ENCODE results near the gene TRAK1.
"Not testable (repeated sequence)": the region's sequence is repeated elsewhere in the genome, so short reads cannot be mapped to it uniquely, and the experiment has no call there.

Gene TRAK1

DNA sequence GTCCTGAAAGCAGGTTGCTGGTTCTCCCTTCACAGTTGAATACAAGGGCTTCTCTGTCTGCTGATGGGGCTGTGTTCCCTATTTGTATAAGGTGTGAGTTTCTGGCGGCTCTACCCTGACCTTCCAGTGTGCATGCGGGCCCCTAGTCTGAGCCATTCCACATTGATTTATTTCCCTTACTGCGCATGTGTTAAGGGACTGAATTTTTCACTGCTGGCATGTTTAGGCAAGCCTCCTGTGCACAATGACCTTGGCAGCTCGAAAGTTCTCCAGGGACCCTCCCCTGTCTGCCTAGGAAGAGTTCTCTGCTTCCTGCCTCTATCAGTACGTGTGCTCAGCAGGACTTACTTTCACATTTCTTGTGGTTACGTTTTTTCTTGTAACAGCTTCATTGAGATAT lies 11.4 kb downstream of the TRAK1 start:
- Histone ChIP-seq H3K27me3 (ENCODE audit: control insufficient read depth, insufficient read depth, low read length) (no peaks in the 10 kb centered on the region), H3K36me3 (ENCODE audit: insufficient read depth, low read length) (no peaks in the 10 kb centered on the region), H3K4me3 (ENCODE audit: low read length) (no peak overlapping the region), H3K9me3 (replicated peaks; ENCODE audit: low read length) (no peaks in the 10 kb centered on the region), H3K4me2 (ENCODE audit: low read length) (no peak overlapping the region), H3K4me1 (ENCODE audit: control insufficient read depth, insufficient read depth, low read length) (peaks cover 30% of the 10 kb centered on the region), H3K9ac (ENCODE audit: low read depth, low read length) (no peak overlapping the region)

DNA sequence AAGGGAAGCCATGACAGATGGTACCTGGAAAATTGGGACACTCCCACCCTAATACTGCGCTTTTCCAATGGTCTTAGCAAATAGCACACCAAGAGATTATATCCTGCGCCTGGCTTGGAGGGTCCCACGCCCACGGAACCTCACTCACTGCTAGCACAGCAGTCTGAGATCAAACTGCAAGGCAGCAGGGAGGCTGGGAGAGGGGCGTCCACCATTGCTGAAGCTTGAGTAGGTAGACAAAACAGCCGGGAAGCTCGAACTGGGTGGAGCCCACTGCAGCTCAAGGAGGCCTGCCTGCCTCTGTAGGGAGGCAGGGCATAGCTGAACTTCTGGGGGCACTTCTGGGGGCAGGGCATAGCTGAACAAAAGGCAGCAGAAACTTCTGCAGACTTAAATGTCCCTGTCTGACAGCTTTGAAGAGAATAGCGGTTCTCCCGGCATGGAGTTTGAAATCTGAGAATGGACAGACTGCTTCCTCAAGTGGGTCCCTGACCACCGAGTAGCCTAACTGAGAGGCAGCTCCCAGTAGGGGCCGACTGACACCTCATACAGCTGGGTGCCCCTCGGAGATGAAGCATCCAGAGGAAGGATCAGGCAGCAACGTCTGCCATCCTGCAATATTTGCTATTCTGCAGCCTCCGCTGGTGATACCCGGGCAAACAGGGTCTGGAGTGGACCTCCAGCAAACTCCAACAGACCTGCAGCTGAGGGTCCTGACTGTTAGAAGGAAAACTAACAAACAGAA lies 12.9 kb downstream of the TRAK1 start:
- H3K27me3 ChIP-seq (ENCODE audit: control insufficient read depth, insufficient read depth, low read length); H3K4me2 ChIP-seq (ENCODE audit: low read length); H3K36me3 ChIP-seq (ENCODE audit: insufficient read depth, low read length); H3K4me3 ChIP-seq (ENCODE audit: low read length); H3K9ac ChIP-seq (ENCODE audit: low read depth, low read length); H3K9me3 ChIP-seq (replicated peaks; ENCODE audit: low read length): not testable (repeated sequence)
- H3K4me1 ChIP-seq (ENCODE audit: control insufficient read depth, insufficient read depth, low read length) = peaks cover 17% of the 10 kb centered on the region

DNA sequence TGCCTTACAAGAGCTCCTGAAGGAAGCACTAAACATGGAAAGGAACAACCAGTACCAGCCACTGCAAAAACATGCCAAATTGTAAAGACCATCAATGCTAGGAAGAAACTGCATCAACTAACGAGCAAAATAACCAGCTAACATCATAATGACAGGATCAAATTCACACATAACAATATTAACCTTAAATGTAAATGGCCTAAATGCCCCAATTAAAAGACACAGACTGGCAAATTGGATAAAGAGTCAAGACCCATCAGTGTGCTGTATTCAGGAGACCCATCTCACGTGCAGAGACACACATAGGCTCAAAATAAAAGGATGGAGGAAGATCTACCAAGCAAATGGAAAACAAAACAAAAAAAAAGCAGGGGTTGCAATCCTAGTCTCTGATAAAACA lies 14.8 kb downstream of the TRAK1 start:
- H3K4me1 ChIP-seq (ENCODE audit: control insufficient read depth, insufficient read depth, low read length); H3K9me3 ChIP-seq (replicated peaks; ENCODE audit: low read length); H3K9ac ChIP-seq (ENCODE audit: low read depth, low read length); H3K27me3 ChIP-seq (ENCODE audit: control insufficient read depth, insufficient read depth, low read length); H3K4me2 ChIP-seq (ENCODE audit: low read length); H3K4me3 ChIP-seq (ENCODE audit: low read length); H3K36me3 ChIP-seq (ENCODE audit: insufficient read depth, low read length): not testable (repeated sequence)

DNA sequence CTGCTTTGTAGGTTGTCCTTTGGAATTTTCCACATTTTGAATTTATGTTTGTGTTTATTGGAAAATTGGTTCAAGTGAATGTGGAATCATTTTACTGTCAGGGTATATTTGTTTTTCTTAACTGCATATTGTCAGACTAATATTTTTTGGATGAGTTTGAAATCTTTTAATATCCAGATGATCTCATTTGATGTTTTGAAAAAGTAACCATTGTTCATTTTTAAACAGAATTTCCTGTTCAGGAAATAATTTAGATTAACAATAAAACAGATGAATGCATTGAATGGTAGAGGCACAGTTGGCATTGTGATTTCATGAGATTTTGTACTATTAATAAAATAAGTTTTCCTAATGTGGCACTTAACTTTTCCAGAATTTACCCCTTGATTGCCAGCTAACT lies 15.5 kb downstream of the TRAK1 start:
- H3K4me3 ChIP-seq (ENCODE audit: low read length) = no peak overlapping the region
- no peak overlapping the region for H3K4me2 ChIP-seq (ENCODE audit: low read length)
- no peaks in the 10 kb centered on the region for H3K9me3 ChIP-seq (replicated peaks; ENCODE audit: low read length)
- H3K36me3 ChIP-seq (ENCODE audit: insufficient read depth, low read length) = no peaks in the 10 kb centered on the region
- H3K9ac ChIP-seq (ENCODE audit: low read depth, low read length) = no peak overlapping the region
- H3K4me1 ChIP-seq (ENCODE audit: control insufficient read depth, insufficient read depth, low read length) = peaks cover 1% of the 10 kb centered on the region
- H3K27me3 ChIP-seq (ENCODE audit: control insufficient read depth, insufficient read depth, low read length) = no peaks in the 10 kb centered on the region

DNA sequence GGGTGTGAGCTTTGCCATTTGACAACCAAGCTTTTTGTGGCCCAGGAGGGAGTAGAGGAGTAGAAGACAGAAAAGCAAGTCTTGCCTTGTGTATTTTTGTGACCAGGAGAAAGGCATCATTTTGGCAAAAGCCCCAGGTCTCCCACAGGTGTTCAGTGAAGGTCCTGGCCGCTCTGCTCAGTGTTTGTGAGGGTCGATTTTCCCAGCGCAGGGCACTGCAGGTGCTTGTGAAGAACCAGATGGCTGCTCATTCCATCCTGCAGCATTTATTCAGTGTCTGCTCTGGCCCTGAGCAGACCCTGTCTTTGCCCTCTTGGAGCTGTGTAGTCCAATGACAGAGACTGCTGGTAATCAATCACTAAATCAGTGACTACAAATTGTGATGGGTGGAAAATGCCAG lies 19.5 kb downstream of the TRAK1 start:
- peaks cover 9% of the 10 kb centered on the region for H3K4me1 ChIP-seq (ENCODE audit: control insufficient read depth, insufficient read depth, low read length)
- H3K4me2 ChIP-seq (ENCODE audit: low read length) = no peak overlapping the region
- H3K9me3 ChIP-seq (replicated peaks; ENCODE audit: low read length) = no peaks in the 10 kb centered on the region
- H3K27me3 ChIP-seq (ENCODE audit: control insufficient read depth, insufficient read depth, low read length) = no peaks in the 10 kb centered on the region
- H3K9ac ChIP-seq (ENCODE audit: low read depth, low read length) = no peak overlapping the region
- no peaks in the 10 kb centered on the region for H3K36me3 ChIP-seq (ENCODE audit: insufficient read depth, low read length)
- no peak overlapping the region for H3K4me3 ChIP-seq (ENCODE audit: low read length)

DNA sequence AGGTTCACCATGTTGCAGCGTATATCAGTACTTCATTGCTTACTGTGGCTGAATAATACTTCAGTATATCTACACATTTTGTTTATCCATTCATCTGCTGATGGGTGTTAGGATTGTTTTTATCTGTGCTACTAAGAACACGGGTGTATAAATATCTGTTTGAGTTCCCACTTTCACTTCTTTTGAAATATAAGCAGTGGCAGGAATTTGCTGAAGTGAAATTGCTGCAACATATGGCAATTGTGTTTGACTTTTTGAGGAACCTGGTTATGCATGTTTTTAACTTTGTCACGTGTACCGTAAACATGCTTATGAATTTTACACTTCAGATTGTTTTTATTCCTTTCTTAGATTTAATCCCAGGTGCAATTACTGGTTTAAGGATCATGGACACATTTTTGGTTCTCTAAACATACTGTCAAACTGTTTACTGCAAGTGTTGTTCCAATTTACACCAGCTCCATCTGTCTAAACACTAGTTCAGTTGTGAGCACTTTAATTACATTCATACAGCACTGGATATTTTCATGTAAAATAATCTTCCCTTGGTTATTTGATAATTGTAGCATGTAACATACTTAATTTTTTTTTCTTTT lies 23.1 kb downstream of the TRAK1 start:
- H3K9ac ChIP-seq (ENCODE audit: low read depth, low read length) = no peak overlapping the region
- no peaks in the 10 kb centered on the region for H3K9me3 ChIP-seq (replicated peaks; ENCODE audit: low read length)
- H3K4me3 ChIP-seq (ENCODE audit: low read length) = no peak overlapping the region
- H3K4me2 ChIP-seq (ENCODE audit: low read length) = no peak overlapping the region
- H3K4me1 ChIP-seq (ENCODE audit: control insufficient read depth, insufficient read depth, low read length) = peaks cover 29% of the 10 kb centered on the region
- no peaks in the 10 kb centered on the region for H3K36me3 ChIP-seq (ENCODE audit: insufficient read depth, low read length)
- no peaks in the 10 kb centered on the region for H3K27me3 ChIP-seq (ENCODE audit: control insufficient read depth, insufficient read depth, low read length)

DNA sequence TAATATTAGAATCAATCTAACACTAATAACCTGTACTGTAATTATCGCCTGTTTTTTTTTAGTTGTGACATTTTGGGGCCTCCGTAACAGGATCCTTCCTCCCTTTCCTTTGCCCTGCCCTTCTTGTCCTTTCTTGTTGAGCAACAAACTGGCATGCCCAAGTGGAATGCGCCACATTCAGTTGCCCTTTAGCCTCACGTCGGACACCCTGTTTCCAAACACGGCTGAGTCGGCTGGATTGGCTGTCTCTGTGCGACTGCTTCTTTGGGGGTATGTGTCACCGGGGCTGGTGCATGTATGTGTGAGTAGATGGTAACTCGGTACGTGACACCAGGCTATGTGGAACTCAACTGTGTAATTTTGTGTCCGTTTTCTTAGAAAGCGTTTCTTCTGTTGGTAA lies 24.1 kb downstream of the TRAK1 start:
- Histone ChIP-seq H3K4me3 (ENCODE audit: low read length) (no peak overlapping the region), H3K9me3 (replicated peaks; ENCODE audit: low read length) (no peaks in the 10 kb centered on the region), H3K27me3 (ENCODE audit: control insufficient read depth, insufficient read depth, low read length) (no peaks in the 10 kb centered on the region), H3K4me1 (ENCODE audit: control insufficient read depth, insufficient read depth, low read length) (peaks cover 29% of the 10 kb centered on the region), H3K4me2 (ENCODE audit: low read length) (peak overlapping the region; percentile 9), H3K9ac (ENCODE audit: low read depth, low read length) (no peak overlapping the region), H3K36me3 (ENCODE audit: insufficient read depth, low read length) (no peaks in the 10 kb centered on the region)

DNA sequence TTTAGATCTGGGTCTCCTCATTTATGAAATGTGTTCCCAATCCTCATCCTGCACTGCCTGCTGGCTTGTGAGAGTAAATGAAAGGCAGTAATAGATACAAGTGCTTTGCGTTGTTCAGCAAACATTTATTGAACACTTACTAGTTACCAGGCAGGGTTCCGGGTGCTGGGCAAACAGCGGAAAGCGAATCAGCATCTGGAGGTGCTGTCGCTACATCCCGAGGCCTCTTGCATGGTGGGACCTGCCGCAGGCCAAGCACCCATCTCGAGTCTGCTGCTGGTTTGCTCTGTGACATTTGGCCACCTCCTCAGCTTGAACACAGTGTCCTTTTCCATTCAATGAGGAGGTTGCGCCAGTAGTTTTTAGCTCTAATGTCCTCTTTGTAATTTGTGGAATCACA lies 24.8 kb downstream of the TRAK1 start:
- H3K9ac ChIP-seq (ENCODE audit: low read depth, low read length) = no peak overlapping the region
- H3K4me3 ChIP-seq (ENCODE audit: low read length) = no peak overlapping the region
- no peaks in the 10 kb centered on the region for H3K36me3 ChIP-seq (ENCODE audit: insufficient read depth, low read length)
- H3K9me3 ChIP-seq (replicated peaks; ENCODE audit: low read length) = no peaks in the 10 kb centered on the region
- no peaks in the 10 kb centered on the region for H3K27me3 ChIP-seq (ENCODE audit: control insufficient read depth, insufficient read depth, low read length)
- peaks cover 29% of the 10 kb centered on the region for H3K4me1 ChIP-seq (ENCODE audit: control insufficient read depth, insufficient read depth, low read length)
- no peak overlapping the region for H3K4me2 ChIP-seq (ENCODE audit: low read length)

DNA sequence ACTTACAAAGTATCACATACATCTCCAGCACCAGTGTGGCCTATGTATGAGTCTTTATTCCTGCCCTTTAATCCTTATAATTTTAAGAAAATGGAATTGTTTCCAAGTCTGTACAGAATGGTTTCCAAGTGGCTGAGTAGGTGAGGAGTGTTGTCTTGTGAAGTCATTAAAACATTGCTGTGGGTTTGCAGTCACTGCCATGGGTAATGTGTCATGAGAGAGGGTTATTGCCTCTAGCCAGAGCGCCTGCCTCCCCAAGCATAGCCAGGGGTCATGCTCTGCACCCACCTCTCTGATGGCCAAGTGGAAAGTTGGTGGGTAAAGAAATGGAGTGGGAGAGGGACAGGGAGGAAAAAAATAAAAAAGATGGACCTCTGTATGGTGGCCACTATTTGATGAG lies 25.3 kb downstream of the TRAK1 start:
- Histone ChIP-seq H3K4me1 (ENCODE audit: control insufficient read depth, insufficient read depth, low read length) (peaks cover 29% of the 10 kb centered on the region), H3K9ac (ENCODE audit: low read depth, low read length) (no peak overlapping the region), H3K9me3 (replicated peaks; ENCODE audit: low read length) (no peaks in the 10 kb centered on the region), H3K36me3 (ENCODE audit: insufficient read depth, low read length) (no peaks in the 10 kb centered on the region), H3K4me3 (ENCODE audit: low read length) (no peak overlapping the region), H3K27me3 (ENCODE audit: control insufficient read depth, insufficient read depth, low read length) (no peaks in the 10 kb centered on the region), H3K4me2 (ENCODE audit: low read length) (no peak overlapping the region)

DNA sequence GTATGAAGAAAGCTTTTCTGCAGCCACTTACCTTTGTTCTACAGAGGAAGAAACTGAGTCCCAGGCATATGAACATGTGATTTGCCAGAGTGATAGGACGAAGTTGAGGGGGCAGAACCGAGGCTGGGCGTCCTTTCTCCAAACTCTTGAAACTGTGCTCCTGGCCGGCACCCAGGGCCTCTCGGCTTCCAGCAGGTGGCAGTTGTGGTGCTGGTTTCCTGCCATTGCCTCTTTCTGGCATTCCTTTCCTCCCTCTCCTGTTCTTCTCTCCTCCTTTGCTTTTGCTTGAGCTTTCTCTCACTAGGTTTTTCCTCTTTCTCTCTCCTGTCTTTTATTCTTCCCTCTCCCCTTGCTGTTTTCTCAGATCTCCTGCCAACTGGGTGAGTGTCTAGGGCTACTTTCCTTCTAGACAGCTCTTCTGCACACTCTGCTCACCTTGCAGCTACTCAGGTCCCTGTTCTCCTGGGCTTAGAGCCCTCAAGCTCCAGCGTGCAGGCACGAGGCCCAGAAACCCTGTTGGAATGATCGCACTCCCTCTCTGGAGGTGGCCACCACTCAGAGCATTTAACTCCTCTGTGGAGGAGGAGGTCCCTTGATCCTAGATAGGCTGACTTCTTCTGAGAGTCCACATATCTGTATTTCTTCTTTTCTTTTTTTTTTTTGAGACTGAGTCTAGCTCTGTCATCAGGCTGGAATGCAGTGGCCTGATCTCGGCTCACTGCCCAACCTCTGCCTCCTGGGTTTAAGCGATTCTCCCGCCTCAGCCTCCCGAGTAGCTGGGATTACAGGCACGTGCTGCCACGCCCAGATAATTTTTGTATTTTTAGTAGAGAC lies 26.2 kb downstream of the TRAK1 start:
- Histone ChIP-seq H3K9ac (ENCODE audit: low read depth, low read length) (peak overlapping the region; percentile 5), H3K4me3 (ENCODE audit: low read length) (peak overlapping the region; percentile 36), H3K36me3 (ENCODE audit: insufficient read depth, low read length) (no peaks in the 10 kb centered on the region), H3K4me1 (ENCODE audit: control insufficient read depth, insufficient read depth, low read length) (peaks cover 30% of the 10 kb centered on the region), H3K27me3 (ENCODE audit: control insufficient read depth, insufficient read depth, low read length) (no peaks in the 10 kb centered on the region), H3K9me3 (replicated peaks; ENCODE audit: low read length) (no peaks in the 10 kb centered on the region), H3K4me2 (ENCODE audit: low read length) (peak overlapping the region; percentile 72)

DNA sequence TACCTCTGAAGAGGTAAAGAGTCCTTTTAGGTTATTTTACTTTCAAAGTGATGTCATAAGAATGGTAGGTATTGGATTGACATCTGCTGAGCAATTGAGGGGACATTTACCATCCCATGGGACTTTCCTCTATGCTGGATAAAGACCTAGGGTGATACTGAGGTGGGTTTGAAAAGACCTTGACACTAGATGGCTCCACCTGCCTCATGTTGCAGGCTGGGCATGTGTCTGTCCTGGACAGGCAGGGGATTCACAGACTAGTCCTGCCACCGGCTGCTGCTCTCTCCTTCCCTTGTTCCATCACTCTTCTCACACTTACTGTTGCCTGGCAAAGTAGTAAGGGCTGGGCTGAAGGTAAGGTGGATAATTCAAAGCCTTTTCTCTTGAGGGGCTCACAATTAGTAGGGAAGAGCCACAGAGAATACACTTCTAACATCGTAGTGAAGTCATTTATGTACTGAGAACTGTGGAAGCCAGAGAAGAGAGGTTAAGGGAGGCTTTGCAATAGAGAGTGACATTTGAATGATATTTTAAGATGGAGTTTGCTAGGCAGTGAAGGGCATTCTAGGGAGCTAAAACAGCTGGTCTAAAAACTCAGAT lies 27.7 kb downstream of the TRAK1 start:
- Histone ChIP-seq H3K36me3 (ENCODE audit: insufficient read depth, low read length) (no peaks in the 10 kb centered on the region), H3K9ac (ENCODE audit: low read depth, low read length) (no peak overlapping the region), H3K4me1 (ENCODE audit: control insufficient read depth, insufficient read depth, low read length) (peaks cover 43% of the 10 kb centered on the region), H3K4me3 (ENCODE audit: low read length) (no peak overlapping the region), H3K27me3 (ENCODE audit: control insufficient read depth, insufficient read depth, low read length) (no peaks in the 10 kb centered on the region), H3K9me3 (replicated peaks; ENCODE audit: low read length) (no peaks in the 10 kb centered on the region), H3K4me2 (ENCODE audit: low read length) (no peak overlapping the region)

Measured in skeletal muscle satellite cell (primary cell).